GM12891 (cell line): Measurements from ENCODE around the gene SEC16B.

ENCODE experiments used
- DNase-seq: peaks from one replicate; pipeline ENCODE4 v3.0.0; 2011; ENCODE audit warnings: low spot score; ENCODE audit not compliant: insufficient read length
- FAIRE-seq: peaks from 2 replicates; lab custom pipeline; 2011; peaks lifted over from hg19 to GRCh38; lab: Jason Lieb, UNC
- PAX5 ChIP-seq: IDR thresholded peaks from 2 replicates; pipeline ENCODE4 v1.6.1; 2011; ENCODE audit warnings: low read length, moderate library complexity, mild to moderate bottlenecking; ENCODE audit not compliant: insufficient read depth, severe bottlenecking
- POLR2A ChIP-seq: IDR thresholded peaks from 2 replicates; pipeline ENCODE4 v1.6.1; 2011; ENCODE audit warnings: low read depth, low read length, control low read depth
- POLR2AphosphoS5 ChIP-seq: IDR thresholded peaks from 2 replicates; pipeline ENCODE4 v1.6.1; 2011; ENCODE audit warnings: low read depth, low read length, control low read depth
- POU2F2 ChIP-seq: IDR thresholded peaks from 2 replicates; pipeline ENCODE4 v1.6.1; 2011; ENCODE audit warnings: low read depth, mild to moderate bottlenecking, control low read depth, low read length, moderate library complexity
- SPI1 ChIP-seq: IDR thresholded peaks from 2 replicates; pipeline ENCODE4 v1.6.1; 2011; ENCODE audit warnings: low read depth, low read length, control low read depth
- TAF1 ChIP-seq: IDR thresholded peaks from 2 replicates; pipeline ENCODE4 v1.6.1; 2011; ENCODE audit warnings: low read depth, low read length, control low read depth

Gene SEC16B

GRCh38 chr1:177915641-177916040 is 54.2 kb downstream of the SEC16B start:
- TF ChIP-seq PAX5 (no peak), POU2F2 (no peak), POLR2AphosphoS5 (no peak), POLR2A (no peak), SPI1 (no peak), TAF1 (no peak)
- DNase-seq, result no peak
- no peak for FAIRE-seq

- DNase-seq (no peak), FAIRE-seq (no peak)
- no peak for TF ChIP-seq SPI1
- TF ChIP-seq POLR2AphosphoS5, result no peak
These were observed 55.3 kb downstream of the SEC16B start for GRCh38 chr1:177914603-177915002.

- no peak for FAIRE-seq
- no peak for DNase-seq
These were observed 55.9 kb downstream of the SEC16B start for GRCh38 chr1:177913762-177914540.

GRCh38 chr1:177912991-177913390 is 56.9 kb downstream of the SEC16B start:
- TF ChIP-seq POLR2A (no peak), TAF1 (no peak), SPI1 (no peak), POLR2AphosphoS5 (no peak), POU2F2 (no peak), PAX5 (no peak)
- FAIRE-seq (no peak), DNase-seq (no peak)

More at GRCh38 chr1:177913762-177914540, 55.9 kb downstream of the SEC16B start:
- TF ChIP-seq POU2F2 (no peak), PAX5 (no peak), POLR2AphosphoS5 (no peak), SPI1 (no peak), POLR2A (no peak), TAF1 (no peak)

- no peak for FAIRE-seq
- TF ChIP-seq POLR2A (no peak), PAX5 (no peak), SPI1 (no peak), POU2F2 (no peak), POLR2AphosphoS5 (no peak), TAF1 (no peak)
- DNase-seq, result no peak
These were observed 60.4 kb downstream of the SEC16B start for GRCh38 chr1:177909416-177909815.

- no peak for FAIRE-seq
- TF ChIP-seq POU2F2 (no peak), PAX5 (no peak), POLR2AphosphoS5 (no peak)
- DNase-seq, result no peak
These were observed 62.9 kb downstream of the SEC16B start for GRCh38 chr1:177907000-177907399.

- FAIRE-seq, result no peak
- TF ChIP-seq POU2F2 (no peak), POLR2AphosphoS5 (no peak), PAX5 (no peak), TAF1 (no peak), SPI1 (no peak), POLR2A (no peak)
These were observed 64.2 kb downstream of the SEC16B start for GRCh38 chr1:177905686-177906085.

GRCh38 chr1:177902266-177902665 is 67.6 kb downstream of the SEC16B start:
- DNase-seq (no peak), FAIRE-seq (no peak)
- TF ChIP-seq TAF1 (no peak), POLR2AphosphoS5 (no peak), SPI1 (no peak), POU2F2 (no peak)

More at GRCh38 chr1:177905686-177906085, 64.2 kb downstream of the SEC16B start:
- no peak for DNase-seq

GRCh38 chr1:177897998-177898654 is 71.7 kb downstream of the SEC16B start:
- DNase-seq, result no peak
- TF ChIP-seq POLR2AphosphoS5 (no peak), TAF1 (no peak), POU2F2 (no peak), SPI1 (no peak), PAX5 (no peak), POLR2A (no peak)

More at GRCh38 chr1:177897998-177898654, 71.7 kb downstream of the SEC16B start:
- FAIRE-seq, result no peak
